NB4 (cell line): Measurements from ENCODE around the gene GRIK4.

Experiments used
- DNase-seq: peaks from one replicate; pipeline ENCODE4 v3.0.0; 2010; ENCODE audit warnings: low read depth
- H3K4me3 ChIP-seq: one replicate; pipeline ENCODE4 v1.5.1; 2011; ENCODE audit warnings: mild to moderate bottlenecking, low read depth, low read length, moderate library complexity
- MYC ChIP-seq: IDR thresholded peaks from 2 replicates; pipeline ENCODE4 v1.6.1; 2011; ENCODE audit warnings: low read depth, low read length
- POLR2A ChIP-seq: IDR thresholded peaks from 2 replicates; pipeline ENCODE4 v1.6.1; 2011; ENCODE audit warnings: mild to moderate bottlenecking; ENCODE audit not compliant: insufficient read length; ENCODE audit errors: extremely low read depth
- TF ChIP-seq, protein P1 (sequence below): IDR thresholded peaks from 2 replicates; pipeline ENCODE4 v1.6.1; 2011; ENCODE audit warnings: low read depth, low read length
- TF ChIP-seq, protein P2 (sequence below): IDR thresholded peaks from one replicate; pipeline ENCODE4 v1.5.1; 2012; ENCODE audit warnings: low read depth, low read length

The GRIK4 gene

DNA sequence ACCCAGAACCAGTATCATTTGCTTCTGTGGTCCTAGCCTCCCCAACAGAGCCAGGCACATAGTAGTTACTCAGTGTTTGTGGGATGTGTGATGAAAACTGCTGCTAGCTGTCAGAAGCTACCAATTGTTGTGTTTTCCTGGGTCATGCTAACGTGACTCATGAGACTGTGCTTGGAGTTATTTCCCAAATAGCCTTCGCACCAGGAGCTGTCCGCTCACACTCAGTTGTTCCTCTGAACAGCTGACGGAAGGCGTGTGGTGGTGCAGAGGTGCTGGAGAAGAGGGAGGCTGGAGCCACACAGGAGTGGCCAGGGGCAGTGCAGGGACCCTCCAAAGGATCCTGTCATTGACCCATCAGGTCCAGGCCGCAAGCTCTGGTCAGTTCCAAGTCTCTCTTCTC, 458.4 kb downstream of the GRIK4 start:
- TF ChIP-seq, protein P1, sequence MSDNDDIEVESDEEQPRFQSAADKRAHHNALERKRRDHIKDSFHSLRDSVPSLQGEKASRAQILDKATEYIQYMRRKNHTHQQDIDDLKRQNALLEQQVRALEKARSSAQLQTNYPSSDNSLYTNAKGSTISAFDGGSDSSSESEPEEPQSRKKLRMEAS: no peak
- TF ChIP-seq POLR2A (no peak), MYC (no peak)
- TF ChIP-seq, protein P2, sequence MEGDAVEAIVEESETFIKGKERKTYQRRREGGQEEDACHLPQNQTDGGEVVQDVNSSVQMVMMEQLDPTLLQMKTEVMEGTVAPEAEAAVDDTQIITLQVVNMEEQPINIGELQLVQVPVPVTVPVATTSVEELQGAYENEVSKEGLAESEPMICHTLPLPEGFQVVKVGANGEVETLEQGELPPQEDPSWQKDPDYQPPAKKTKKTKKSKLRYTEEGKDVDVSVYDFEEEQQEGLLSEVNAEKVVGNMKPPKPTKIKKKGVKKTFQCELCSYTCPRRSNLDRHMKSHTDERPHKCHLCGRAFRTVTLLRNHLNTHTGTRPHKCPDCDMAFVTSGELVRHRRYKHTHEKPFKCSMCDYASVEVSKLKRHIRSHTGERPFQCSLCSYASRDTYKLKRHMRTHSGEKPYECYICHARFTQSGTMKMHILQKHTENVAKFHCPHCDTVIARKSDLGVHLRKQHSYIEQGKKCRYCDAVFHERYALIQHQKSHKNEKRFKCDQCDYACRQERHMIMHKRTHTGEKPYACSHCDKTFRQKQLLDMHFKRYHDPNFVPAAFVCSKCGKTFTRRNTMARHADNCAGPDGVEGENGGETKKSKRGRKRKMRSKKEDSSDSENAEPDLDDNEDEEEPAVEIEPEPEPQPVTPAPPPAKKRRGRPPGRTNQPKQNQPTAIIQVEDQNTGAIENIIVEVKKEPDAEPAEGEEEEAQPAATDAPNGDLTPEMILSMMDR: no peak
- H3K4me3 ChIP-seq: no peak overlapping the region
- DNase-seq: no peak

DNA sequence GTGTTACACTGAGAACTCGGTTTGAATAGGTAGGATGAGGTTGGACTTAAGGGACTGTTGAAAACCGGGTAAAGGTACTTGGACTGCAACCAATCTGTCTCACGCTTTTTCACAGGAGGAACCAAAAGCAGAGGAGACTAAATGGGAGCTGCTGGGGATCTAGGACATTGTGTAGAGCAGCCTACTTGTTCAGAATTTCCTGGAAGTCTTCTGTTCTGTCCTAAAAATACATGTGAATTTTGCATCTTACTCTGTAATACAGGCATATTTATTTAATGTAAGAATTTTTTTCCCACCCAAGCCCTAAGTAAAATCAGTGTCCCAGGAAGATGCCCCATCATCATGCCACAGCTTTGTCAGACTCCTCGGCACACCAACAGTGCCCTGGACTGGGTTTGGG, 460.3 kb downstream of the GRIK4 start:
- H3K4me3 ChIP-seq: no peak overlapping the region
- no peak for DNase-seq
- TF ChIP-seq, protein P1: no peak
- TF ChIP-seq, protein P2: no peak
- no peak for TF ChIP-seq MYC
- no peak for TF ChIP-seq POLR2A

DNA sequence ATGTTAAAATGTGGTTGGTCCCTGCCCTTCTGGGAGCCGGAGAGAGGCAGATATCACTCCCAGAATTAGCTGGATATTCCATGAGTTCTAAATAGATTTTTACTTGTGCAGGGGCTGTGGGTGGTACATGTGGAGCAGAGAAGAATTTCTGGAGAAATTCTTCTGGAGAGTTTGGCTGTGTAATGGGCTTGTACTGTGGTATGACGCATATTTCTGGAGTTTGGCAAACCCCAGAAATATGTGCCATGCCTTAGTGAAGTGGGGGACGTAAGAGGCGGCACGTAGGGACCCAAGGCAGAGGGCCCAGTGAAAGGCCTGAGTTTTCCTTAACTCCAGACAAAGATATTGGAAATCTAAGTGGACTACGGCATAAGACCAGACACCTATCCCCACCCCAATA, 461.1 kb downstream of the GRIK4 start:
- DNase-seq: no peak
- no peak overlapping the region for H3K4me3 ChIP-seq
- TF ChIP-seq, protein P1: no peak
- TF ChIP-seq, protein P2: no peak

DNA sequence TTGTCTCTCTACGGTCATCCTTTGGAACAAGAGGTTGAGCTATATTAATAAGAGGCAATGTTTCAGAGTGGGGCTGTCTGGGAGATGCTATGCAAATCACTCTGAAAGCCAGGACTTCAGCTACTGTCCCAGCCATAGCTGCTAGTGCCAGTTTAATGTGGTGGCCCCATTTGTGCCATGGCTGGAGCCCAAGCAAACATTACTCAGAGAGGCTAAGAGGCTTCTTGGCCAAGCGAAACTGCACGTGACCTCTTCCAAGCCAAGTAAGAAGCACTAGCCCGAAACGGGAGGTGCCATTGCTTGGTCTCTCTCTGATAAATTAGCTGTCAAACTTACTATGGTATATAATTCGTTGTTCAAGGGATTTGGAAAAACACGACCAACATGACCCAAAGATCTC, 462.0 kb downstream of the GRIK4 start:
- H3K4me3 ChIP-seq: no peak overlapping the region
- no peak for TF ChIP-seq MYC
- no peak for DNase-seq

DNA sequence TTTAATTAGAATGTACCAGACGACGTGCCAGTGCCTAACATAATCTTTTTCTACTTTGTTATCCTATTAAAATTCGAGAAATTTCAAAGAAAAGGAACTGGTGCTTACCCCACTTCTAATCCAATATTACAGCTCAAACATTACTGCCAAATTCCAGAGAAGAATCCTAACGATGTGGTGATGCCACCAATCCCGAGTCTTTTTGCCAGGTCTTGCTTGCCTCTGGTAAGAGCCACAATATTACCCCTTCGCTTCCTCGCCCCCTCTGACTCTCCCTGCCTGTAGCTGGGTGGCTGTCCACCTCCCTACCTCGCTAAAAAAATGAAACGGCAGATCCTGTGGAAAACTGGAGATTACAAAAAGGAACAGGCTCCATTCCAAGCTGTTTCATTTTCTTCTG, 462.9 kb downstream of the GRIK4 start:
- no peak for DNase-seq
- TF ChIP-seq POLR2A: no peak
- no peak for TF ChIP-seq MYC
- TF ChIP-seq, protein P1: no peak
- TF ChIP-seq, protein P2: no peak
- no peak overlapping the region for H3K4me3 ChIP-seq

DNA sequence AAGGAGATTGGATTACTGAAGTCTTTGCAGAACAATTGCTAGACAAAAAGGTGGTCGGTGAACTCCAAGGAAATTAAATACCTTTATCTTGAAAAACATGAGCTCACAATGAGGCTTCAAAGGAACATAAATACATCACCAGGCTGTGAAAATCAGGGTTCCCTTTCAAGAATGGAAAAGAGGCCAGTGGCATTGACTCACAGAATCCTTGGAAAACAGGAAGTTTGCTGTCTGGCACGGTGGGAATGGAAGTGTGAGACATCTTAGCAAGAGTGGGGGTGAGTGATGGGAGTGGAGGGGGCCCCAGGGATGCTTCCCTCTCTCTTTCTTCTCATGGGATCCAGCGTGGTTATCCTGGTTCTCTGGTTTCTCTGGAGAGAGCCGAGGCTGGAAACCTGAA, 463.4 kb downstream of the GRIK4 start:
- no peak overlapping the region for H3K4me3 ChIP-seq
- no peak for DNase-seq
- TF ChIP-seq MYC (no peak), POLR2A (no peak)
- TF ChIP-seq, protein P2: no peak
- TF ChIP-seq, protein P1: no peak
